HG03565 (cell line): ENCODE measurements around the gene GAS7.

Experiments
- ATAC-seq: cut with Tn5 transposase; IDR thresholded peaks from one replicate; pipeline ENCODE4 v1.9.1; 2021; ENCODE audit warnings: mild to moderate bottlenecking, moderate library complexity; ENCODE audit not compliant: unreplicated experiment

GAS7 gene

GRCh38 chr17:10172778-10173177, 25.6 kb downstream of the GAS7 start:
- ATAC-seq, result no peak

- peak; percentile 53 for ATAC-seq
Observed at GRCh38 chr17:10172241-10172741, 26.1 kb downstream of the GAS7 start.

- ATAC-seq, result no peak
Observed at GRCh38 chr17:10171581-10171981, 26.8 kb downstream of the GAS7 start.

GRCh38 chr17:10171122-10171571, 27.3 kb downstream of the GAS7 start:
- ATAC-seq, result no peak

- ATAC-seq, result no peak
Observed at GRCh38 chr17:10170233-10170632, 28.2 kb downstream of the GAS7 start.

- ATAC-seq, result no peak
Observed at GRCh38 chr17:10169290-10169689, 29.1 kb downstream of the GAS7 start.

- ATAC-seq, result no peak
Observed at GRCh38 chr17:10166176-10166935, 32.0 kb downstream of the GAS7 start.

- peak; percentile 60 for ATAC-seq
Observed at GRCh38 chr17:10162096-10162495, 36.3 kb downstream of the GAS7 start.

- no peak for ATAC-seq
Observed at GRCh38 chr17:10161386-10161785, 37.0 kb downstream of the GAS7 start.

- peak; percentile 63 for ATAC-seq
Observed at GRCh38 chr17:10156948-10157607, 41.3 kb downstream of the GAS7 start.

GRCh38 chr17:10156599-10156947, 41.8 kb downstream of the GAS7 start:
- ATAC-seq, result no peak

GRCh38 chr17:10156077-10156435, 42.4 kb downstream of the GAS7 start:
- no peak for ATAC-seq

- ATAC-seq, result no peak
Observed at GRCh38 chr17:10155371-10156076, 42.9 kb downstream of the GAS7 start.

- no peak for ATAC-seq
Observed at GRCh38 chr17:10151667-10152496, 46.5 kb downstream of the GAS7 start.

- peak; percentile 74 for ATAC-seq
Observed at GRCh38 chr17:10149573-10150399, 48.6 kb downstream of the GAS7 start.

- no peak for ATAC-seq
Observed at GRCh38 chr17:10147761-10148415, 50.5 kb downstream of the GAS7 start.

- no peak for ATAC-seq
Observed at GRCh38 chr17:10147040-10147439, 51.4 kb downstream of the GAS7 start.

GRCh38 chr17:10144982-10145381, 53.4 kb downstream of the GAS7 start:
- no peak for ATAC-seq

GRCh38 chr17:10144456-10144855, 54.0 kb downstream of the GAS7 start:
- ATAC-seq, result no peak
